ENCODE data around the gene DNAJC21. TPM values are rescaled to one million over a fixed set of nuclear protein-coding genes. Genes with fewer than 3 reads are reported as not detected.
A peak's percentile ranks its signal among the peaks of the same experiment; 100 is the strongest.

Gene DNAJC21
- polyA plus RNA-seq, 3 donors: 8.5 to 10.2 (median 8.6) TPM

- no peaks in the 10 kb centered on the region for H4K20me1 ChIP-seq (ENCODE audit: insufficient read depth, low read length)
- 89% methylated on average over 3 of the region's 5 CpGs for WGBS (ENCODE audit: insufficient coverage)
- no peak overlapping the region for H3K4me2 ChIP-seq (replicated peaks; ENCODE audit: extremely low read depth, low read length, poor library complexity, severe bottlenecking)
- Mint-ChIP-seq H3K36me3 (no peaks in the 10 kb centered on the region), H3K4me1 (no peaks in the 10 kb centered on the region), H3K27me3 (ENCODE audit: low read depth in 3 of 3) (peaks cover 2% of the 10 kb centered on the region in 3 donors), H3K27ac (no peak overlapping the region), H3K9me3 (peaks cover 0 to 4% (median 2%) of the 10 kb centered on the region in 7 donors), H3K4me3 (no peak overlapping the region)
- no peaks in the 10 kb centered on the region for H3K4me1 ChIP-seq (ENCODE audit: control insufficient read depth in 1 of 2, insufficient read depth in 2 of 2, low read length in 2 of 2)
- no peak overlapping the region for H3K9ac ChIP-seq (ENCODE audit: insufficient read depth, low read length, poor library complexity, severe bottlenecking)
- TF ChIP-seq CTCF (IDR thresholded peaks at IDR 0.05): no peak
- no peak overlapping the region for H2AFZ ChIP-seq (ENCODE audit: insufficient read depth, low read depth, low read length, poor library complexity, severe bottlenecking)
- H3K36me3 ChIP-seq (replicated peaks in 1 of 2; ENCODE audit: control insufficient read depth in 1 of 2, insufficient read depth in 2 of 2, low read length in 2 of 2): no peaks in the 10 kb centered on the region
- DNase-seq: no peak
- intact Hi-C loops (cut with micrococcal nuclease): no loop called here
- H3K79me2 ChIP-seq (ENCODE audit: insufficient read depth, low read length): no peaks in the 10 kb centered on the region
- peaks cover 0 to 3% of the 10 kb centered on the region in 2 donors for H3K27me3 ChIP-seq (ENCODE audit: control insufficient read depth in 2 of 2, insufficient read depth in 2 of 2, low read length in 2 of 2)
- H3K9me3 ChIP-seq (replicated peaks in 1 of 2; ENCODE audit: control insufficient read depth in 1 of 2, insufficient read depth in 1 of 2, low read length in 2 of 2): no peaks in the 10 kb centered on the region
- H3K27ac ChIP-seq (ENCODE audit: low read depth in 1 of 2, low read length in 2 of 2): no peak overlapping the region
- no peak overlapping the region for H3K4me3 ChIP-seq (replicated peaks in 1 of 3; ENCODE audit: low read depth in 2 of 3, low read length in 3 of 3)
Measured at GRCh38 chr5:34976347-34976746, 47.0 kb downstream of the DNAJC21 start.

- WGBS (ENCODE audit: insufficient coverage): 100% methylated on average over 1 of the region's 2 CpGs
- Histone ChIP-seq H3K4me3 (replicated peaks in 1 of 3; ENCODE audit: low read depth in 2 of 3, low read length in 3 of 3) (no peak overlapping the region), H3K9me3 (replicated peaks in 1 of 2; ENCODE audit: control insufficient read depth in 1 of 2, insufficient read depth in 1 of 2, low read length in 2 of 2) (no peaks in the 10 kb centered on the region), H4K20me1 (ENCODE audit: insufficient read depth, low read length) (no peaks in the 10 kb centered on the region), H3K27ac (ENCODE audit: low read depth in 1 of 2, low read length in 2 of 2) (no peak overlapping the region), H3K9ac (ENCODE audit: insufficient read depth, low read length, poor library complexity, severe bottlenecking) (no peak overlapping the region), H3K36me3 (replicated peaks in 1 of 2; ENCODE audit: control insufficient read depth in 1 of 2, insufficient read depth in 2 of 2, low read length in 2 of 2) (no peaks in the 10 kb centered on the region), H2AFZ (ENCODE audit: insufficient read depth, low read depth, low read length, poor library complexity, severe bottlenecking) (no peak overlapping the region), H3K4me1 (ENCODE audit: control insufficient read depth in 1 of 2, insufficient read depth in 2 of 2, low read length in 2 of 2) (no peaks in the 10 kb centered on the region), H3K79me2 (ENCODE audit: insufficient read depth, low read length) (no peaks in the 10 kb centered on the region), H3K27me3 (ENCODE audit: control insufficient read depth in 2 of 2, insufficient read depth in 2 of 2, low read length in 2 of 2) (peaks cover 0 to 3% of the 10 kb centered on the region in 2 donors), H3K4me2 (replicated peaks; ENCODE audit: extremely low read depth, low read length, poor library complexity, severe bottlenecking) (no peak overlapping the region)
- no peak for TF ChIP-seq CTCF (IDR thresholded peaks at IDR 0.05)
- Mint-ChIP-seq H3K27me3 (ENCODE audit: low read depth in 3 of 3) (peaks cover 2% of the 10 kb centered on the region in 3 donors), H3K36me3 (no peaks in the 10 kb centered on the region), H3K4me3 (peak overlapping the region in 1 of 2 donors; percentile 6), H3K9me3 (peaks cover 4 to 17% (median 6%) of the 10 kb centered on the region in 7 donors), H3K27ac (no peak overlapping the region), H3K4me1 (no peaks in the 10 kb centered on the region)
- DNase-seq: no peak
- intact Hi-C loops (cut with micrococcal nuclease): no loop called here
Measured at GRCh38 chr5:34977934-34978613, 48.7 kb downstream of the DNAJC21 start.

Data from CD14-positive monocyte (primary cell).